Esophagus squamous epithelium (tissue), 4 donors: Measurements from ENCODE around the gene DCAF6.

Experiments
- POLR2A ChIP-seq, 4 donors: fragments of 450-650 bp; IDR thresholded peaks; one replicate each; pipeline ENCODE4 v1.6.1; 2017; ENCODE audit warnings: antibody characterized with exemption in 4 of 4, mild to moderate bottlenecking in 4 of 4, moderate library complexity in 3 of 4
- TF ChIP-seq, protein P1 (sequence below), 6 experiments: fragments of 450-650 bp in 4 of 6; fragments of 200-600 bp in 2 of 6; sonication (generic) in 2 of 6; IDR thresholded peaks; one replicate each; pipeline ENCODE4 v1.5.1; 2016 to 2019; ENCODE audit warnings: antibody characterized with exemption in 6 of 6, mild to moderate bottlenecking in 4 of 6, moderate library complexity in 4 of 6

GRCh38 chr1:167912294-167912693 lies 24.2 kb upstream of the DCAF6 start:
- TF ChIP-seq, protein P1, sequence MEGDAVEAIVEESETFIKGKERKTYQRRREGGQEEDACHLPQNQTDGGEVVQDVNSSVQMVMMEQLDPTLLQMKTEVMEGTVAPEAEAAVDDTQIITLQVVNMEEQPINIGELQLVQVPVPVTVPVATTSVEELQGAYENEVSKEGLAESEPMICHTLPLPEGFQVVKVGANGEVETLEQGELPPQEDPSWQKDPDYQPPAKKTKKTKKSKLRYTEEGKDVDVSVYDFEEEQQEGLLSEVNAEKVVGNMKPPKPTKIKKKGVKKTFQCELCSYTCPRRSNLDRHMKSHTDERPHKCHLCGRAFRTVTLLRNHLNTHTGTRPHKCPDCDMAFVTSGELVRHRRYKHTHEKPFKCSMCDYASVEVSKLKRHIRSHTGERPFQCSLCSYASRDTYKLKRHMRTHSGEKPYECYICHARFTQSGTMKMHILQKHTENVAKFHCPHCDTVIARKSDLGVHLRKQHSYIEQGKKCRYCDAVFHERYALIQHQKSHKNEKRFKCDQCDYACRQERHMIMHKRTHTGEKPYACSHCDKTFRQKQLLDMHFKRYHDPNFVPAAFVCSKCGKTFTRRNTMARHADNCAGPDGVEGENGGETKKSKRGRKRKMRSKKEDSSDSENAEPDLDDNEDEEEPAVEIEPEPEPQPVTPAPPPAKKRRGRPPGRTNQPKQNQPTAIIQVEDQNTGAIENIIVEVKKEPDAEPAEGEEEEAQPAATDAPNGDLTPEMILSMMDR (IDR thresholded peaks at IDR 0.05), result no peak
- no peak for TF ChIP-seq POLR2A (IDR thresholded peaks at IDR 0.05)
